GM19238 (cell line): Measurements from ENCODE around the gene TEX13D.

Experiments
- DNase-seq: peaks from one replicate; pipeline ENCODE4 v3.0.0; 2011; ENCODE audit warnings: low spot score; ENCODE audit not compliant: insufficient read length

The TEX13D gene

GRCh38 chrX:124348182-124348581 lies 15.7 kb downstream of the TEX13D start:
- DNase-seq = no peak

- no peak for DNase-seq
Observed at GRCh38 chrX:124348885-124349453, 16.5 kb downstream of the TEX13D start.

- no peak for DNase-seq
Observed at GRCh38 chrX:124354648-124355047, 22.2 kb downstream of the TEX13D start.

- no peak for DNase-seq
Observed at GRCh38 chrX:124358800-124359383, 26.4 kb downstream of the TEX13D start.

- no peak for DNase-seq
Observed at GRCh38 chrX:124362072-124362471, 29.6 kb downstream of the TEX13D start.

GRCh38 chrX:124362761-124363160 lies 30.3 kb downstream of the TEX13D start:
- no peak for DNase-seq

- DNase-seq = no peak
Observed at GRCh38 chrX:124369722-124370121, 37.3 kb downstream of the TEX13D start.

- DNase-seq = no peak
Observed at GRCh38 chrX:124373348-124373747, 40.9 kb downstream of the TEX13D start.

- DNase-seq = no peak
Observed at GRCh38 chrX:124378643-124379042, 46.2 kb downstream of the TEX13D start.

GRCh38 chrX:124383354-124383753 lies 50.9 kb downstream of the TEX13D start:
- DNase-seq = no peak

- DNase-seq = no peak
Observed at GRCh38 chrX:124386401-124386800, 53.9 kb downstream of the TEX13D start.
